ENCODE data around the gene GAMT. TPM values are rescaled to one million over a fixed set of nuclear protein-coding genes. Genes with fewer than 3 reads are reported as not detected.
A peak's percentile ranks its signal among the peaks of the same experiment; 100 is the strongest.

Gene GAMT
- total RNA-seq, 1 experiment from 2014 or later = 27.7 TPM

- no peaks in the 10 kb centered on the region for H3K9me3 Mint-ChIP-seq
- peaks cover 4% of the 10 kb centered on the region for H3K27me3 Mint-ChIP-seq (ENCODE audit: low read depth)
- no peak for ATAC-seq
- peaks cover 14% of the 10 kb centered on the region for H3K4me1 Mint-ChIP-seq
- peaks cover 11% of the 10 kb centered on the region for H3K36me3 Mint-ChIP-seq
- DNase-seq (ENCODE audit: low spot score) = no peak
- CTCF ChIA-PET = interaction anchor here (2.1 kb wide), 1 partner anchor 100 kb away, joined by 10 read pairs; no protein-coding TSS in a partner anchor
- no peak overlapping the region for H3K27ac Mint-ChIP-seq
- H3K4me3 Mint-ChIP-seq = no peak overlapping the region
- POLR2A ChIA-PET = interaction anchor here (0.6 to 0.7 kb wide), 3 partner anchors 23 to 35 kb away, joined by 3 to 6 read pairs (median 3); a partner anchor contains a TSS
- TF ChIP-seq ARID4B (CRISPR knock-in tag; IDR thresholded peaks at IDR 0.05; ENCODE audit: borderline replicate concordance) (no peak), ZSCAN18 (CRISPR knock-in tag; IDR thresholded peaks at IDR 0.05) (no peak), FOXJ3 (CRISPR knock-in tag; IDR thresholded peaks at IDR 0.05; ENCODE audit: borderline replicate concordance) (no peak), SOX15 (CRISPR knock-in tag; IDR thresholded peaks at IDR 0.05) (no peak), ZNF121 (CRISPR knock-in tag; IDR thresholded peaks at IDR 0.05) (peak; percentile 71; the same call in 1 of the 2 replicates)
Observed at GRCh38 chr19:1379961-1380489, 21.3 kb downstream of the GAMT start.

- ChIA-PET POLR2A (interaction anchor here (0.6 kb wide), 2 partner anchors 24 to 35 kb away, joined by 3 to 6 read pairs; no protein-coding TSS in a partner anchor), CTCF (no interaction called here)
- TF ChIP-seq E2F1 (CRISPR knock-in tag; IDR thresholded peaks at IDR 0.05) (no peak), USF2 (CRISPR knock-in tag; IDR thresholded peaks at IDR 0.05) (no peak), ZNF138 (CRISPR knock-in tag; conservative IDR thresholded peaks at IDR 0.05) (no peak), ZNF232 (CRISPR knock-in tag; IDR thresholded peaks at IDR 0.05) (no peak)
- Mint-ChIP-seq H3K4me3 (no peak overlapping the region), H3K27me3 (ENCODE audit: low read depth) (peaks cover 4% of the 10 kb centered on the region), H3K36me3 (peaks cover 13% of the 10 kb centered on the region), H3K4me1 (peaks cover 8% of the 10 kb centered on the region), H3K9me3 (no peaks in the 10 kb centered on the region), H3K27ac (no peak overlapping the region)
- DNase-seq (ENCODE audit: low spot score) (no peak), ATAC-seq (no peak)
Observed at GRCh38 chr19:1379126-1379905, 22.0 kb downstream of the GAMT start.

GRCh38 chr19:1377965-1378785 is 23.2 kb downstream of the GAMT start:
- Mint-ChIP-seq H3K36me3 (peaks cover 18% of the 10 kb centered on the region), H3K27me3 (ENCODE audit: low read depth) (no peaks in the 10 kb centered on the region; the same call in 1 of the 2 replicates), H3K4me1 (peaks cover 7% of the 10 kb centered on the region; the same call in 1 of the 2 replicates), H3K27ac (0 out of 2 replicates have a peak overlapping the region, but pooled peaks have one; percentile 38), H3K9me3 (no peaks in the 10 kb centered on the region), H3K4me3 (no peak overlapping the region)
- ChIA-PET CTCF (no interaction called here), POLR2A (no interaction called here)
- DNase-seq (ENCODE audit: low spot score) (no peak), ATAC-seq (no peak)
- TF ChIP-seq ZNF232 (CRISPR knock-in tag; IDR thresholded peaks at IDR 0.05) (no peak), MYBL2 (CRISPR knock-in tag; IDR thresholded peaks at IDR 0.05) (no peak), MAX (CRISPR knock-in tag; IDR thresholded peaks at IDR 0.05) (no peak), ZNF512 (CRISPR knock-in tag; IDR thresholded peaks at IDR 0.05; ENCODE audit: borderline replicate concordance) (no peak), KAT7 (CRISPR knock-in tag; IDR thresholded peaks at IDR 0.05; ENCODE audit: borderline replicate concordance) (no peak), ETV6 (CRISPR knock-in tag; IDR thresholded peaks at IDR 0.05) (no peak), STAT6 (CRISPR knock-in tag; conservative IDR thresholded peaks at IDR 0.05; ENCODE audit: low read depth) (no peak)
